MCF 10A (cell line): Measurements from ENCODE around the gene CIB4. TPM values are rescaled to one million over a fixed set of nuclear protein-coding genes. Genes with fewer than 3 reads are reported as not detected.

ENCODE experiments used
- BruUV-seq: library from RNA; stranded (reverse); fragments of 400-500 nt; replicated peaks from 2 replicates; lab custom pipeline; 2021; lab: Mats Ljungman, UMichigan
- CTCF ChIA-PET: fragments of 300-600 bp; sonication (Branson Sonifier 250); formaldehyde crosslinking; extraction: SDS; loops from one replicate; lab custom pipeline; 2021; ENCODE audit warnings: antibody characterized with exemption, inconsistent platforms; lab: Yijun Ruan, JAX
- POLR2A ChIA-PET: fragments of 300-600, 350-650 bp; sonication (Branson Sonifier 250); formaldehyde crosslinking; extraction: SDS; loops from one replicate; lab custom pipeline; 2020; ENCODE audit warnings: antibody characterized with exemption, inconsistent platforms; lab: Yijun Ruan, JAX
- DNase-seq: peaks from one replicate; pipeline ENCODE4 v3.0.0-alpha.2; 2018; ENCODE audit not compliant: unreplicated experiment
- H3K27ac Mint-ChIP-seq: one replicate; pipeline ENCODE4 v1.8.0; 2022; ENCODE audit warnings: mild to moderate bottlenecking, low read depth, mixed read lengths; ENCODE audit not compliant: unreplicated experiment
- H3K27me3 Mint-ChIP-seq: one replicate; pipeline ENCODE4 v1.8.0; 2022; ENCODE audit warnings: mixed read lengths; ENCODE audit not compliant: insufficient read depth, unreplicated experiment
- H3K36me3 Mint-ChIP-seq: one replicate; pipeline ENCODE4 v1.8.0; 2022; ENCODE audit warnings: mild to moderate bottlenecking, moderate library complexity, mixed read lengths; ENCODE audit not compliant: insufficient read depth, unreplicated experiment
- H3K4me1 Mint-ChIP-seq: one replicate; pipeline ENCODE4 v1.8.0; 2022; ENCODE audit warnings: mixed read lengths; ENCODE audit not compliant: insufficient read depth, unreplicated experiment
- H3K4me3 Mint-ChIP-seq: one replicate; pipeline ENCODE4 v1.8.0; 2022; ENCODE audit warnings: mild to moderate bottlenecking, moderate library complexity, mixed read lengths; ENCODE audit not compliant: unreplicated experiment
- H3K9me3 Mint-ChIP-seq: one replicate; pipeline ENCODE4 v1.8.0; 2022; ENCODE audit warnings: mixed read lengths; ENCODE audit not compliant: unreplicated experiment
- intact Hi-C: fragments of 100-400 bp; cut with micrococcal nuclease; formaldehyde crosslinking; loops from 2 replicates; pipeline ENCODE4 v1.14.1; 2022
- total RNA-seq: library from RNA; stranded (reverse); gene quantifications from 2 replicates; pipeline ENCODE4 v1.2.3, GENCODE V29; 2022
- TF ChIP-seq, protein P1 (sequence below): fragments of 200-600 bp; IDR thresholded peaks from one replicate; pipeline ENCODE4 v1.8.0; 2022; ENCODE audit warnings: antibody characterized with exemption, mild to moderate bottlenecking; ENCODE audit not compliant: unreplicated experiment

The CIB4 gene
- total RNA-seq, 1 experiment from 2014 or later = not detected

DNA sequence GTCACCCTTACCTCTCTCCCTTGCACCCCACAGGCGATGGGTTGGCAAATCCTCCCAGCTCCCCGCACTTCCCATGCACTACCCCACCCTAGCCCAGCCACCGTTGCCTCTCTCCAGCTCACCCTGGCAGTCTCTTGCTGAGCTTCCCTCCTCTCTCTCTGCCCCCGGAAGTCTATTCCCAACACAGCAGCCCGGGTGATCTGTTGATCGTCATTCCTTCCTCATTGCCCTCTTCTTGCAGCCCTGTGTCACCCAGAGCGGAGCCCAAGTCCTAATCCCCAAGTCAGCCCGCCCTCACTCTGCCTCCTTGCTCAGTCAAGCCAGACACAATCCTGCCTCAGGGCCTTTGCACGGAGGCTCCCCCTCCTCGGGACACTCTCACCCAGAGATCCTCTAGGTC, 55.2 kb downstream of the CIB4 start:
- no peaks in the 10 kb centered on the region for H3K36me3 Mint-ChIP-seq
- intact Hi-C loops = no loop called here
- TF ChIP-seq, protein P1, sequence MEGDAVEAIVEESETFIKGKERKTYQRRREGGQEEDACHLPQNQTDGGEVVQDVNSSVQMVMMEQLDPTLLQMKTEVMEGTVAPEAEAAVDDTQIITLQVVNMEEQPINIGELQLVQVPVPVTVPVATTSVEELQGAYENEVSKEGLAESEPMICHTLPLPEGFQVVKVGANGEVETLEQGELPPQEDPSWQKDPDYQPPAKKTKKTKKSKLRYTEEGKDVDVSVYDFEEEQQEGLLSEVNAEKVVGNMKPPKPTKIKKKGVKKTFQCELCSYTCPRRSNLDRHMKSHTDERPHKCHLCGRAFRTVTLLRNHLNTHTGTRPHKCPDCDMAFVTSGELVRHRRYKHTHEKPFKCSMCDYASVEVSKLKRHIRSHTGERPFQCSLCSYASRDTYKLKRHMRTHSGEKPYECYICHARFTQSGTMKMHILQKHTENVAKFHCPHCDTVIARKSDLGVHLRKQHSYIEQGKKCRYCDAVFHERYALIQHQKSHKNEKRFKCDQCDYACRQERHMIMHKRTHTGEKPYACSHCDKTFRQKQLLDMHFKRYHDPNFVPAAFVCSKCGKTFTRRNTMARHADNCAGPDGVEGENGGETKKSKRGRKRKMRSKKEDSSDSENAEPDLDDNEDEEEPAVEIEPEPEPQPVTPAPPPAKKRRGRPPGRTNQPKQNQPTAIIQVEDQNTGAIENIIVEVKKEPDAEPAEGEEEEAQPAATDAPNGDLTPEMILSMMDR = no peak
- H3K4me1 Mint-ChIP-seq = no peaks in the 10 kb centered on the region
- no peaks in the 10 kb centered on the region for H3K9me3 Mint-ChIP-seq
- no peak overlapping the region for H3K4me3 Mint-ChIP-seq
- no peak for DNase-seq
- no peak overlapping the region for H3K27ac Mint-ChIP-seq
- peaks cover 70% of the 10 kb centered on the region for H3K27me3 Mint-ChIP-seq
- ChIA-PET POLR2A (interaction anchor here (1.0 kb wide), 1 partner anchor 11 kb away, joined by 3 read pairs; no protein-coding TSS in a partner anchor), CTCF (interaction anchor here (0.6 to 6.2 kb wide), 3 partner anchors 8 to 158 kb away, joined by 3 to 47 read pairs (median 4); no protein-coding TSS in a partner anchor)
- BruUV-seq = no TSS peak

DNA sequence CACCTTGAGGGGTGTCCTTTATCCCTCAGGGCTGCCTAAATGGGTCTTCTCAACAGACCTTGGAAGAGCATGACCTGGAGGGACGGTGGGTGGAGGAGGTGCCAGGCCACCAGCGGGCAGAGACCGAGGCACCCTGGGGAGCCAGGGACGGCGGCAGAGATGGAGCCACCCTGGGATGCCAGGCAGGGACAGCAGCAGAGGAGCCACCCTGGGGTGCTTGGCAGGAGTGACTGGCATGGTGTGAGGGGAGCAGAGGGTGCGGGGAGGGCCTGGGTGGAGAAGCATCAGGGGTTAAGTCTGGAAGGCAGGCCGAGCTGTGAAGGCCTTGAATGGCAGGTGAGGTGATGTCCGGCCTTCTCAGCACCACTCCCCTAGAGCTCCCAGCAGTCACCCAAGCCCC, 56.1 kb downstream of the CIB4 start:
- POLR2A ChIA-PET = no interaction called here
- BruUV-seq = no TSS peak
- DNase-seq = no peak
- CTCF ChIA-PET = interaction anchor here (1.4 to 6.2 kb wide), 2 partner anchors 7 to 130 kb away, joined by 3 to 47 read pairs; no protein-coding TSS in a partner anchor
- intact Hi-C loops = no loop called here
- Mint-ChIP-seq H3K27ac (no peak overlapping the region), H3K4me3 (no peak overlapping the region), H3K9me3 (no peaks in the 10 kb centered on the region), H3K27me3 (peaks cover 65% of the 10 kb centered on the region), H3K4me1 (no peaks in the 10 kb centered on the region), H3K36me3 (no peaks in the 10 kb centered on the region)
- TF ChIP-seq, protein P1 = no peak

DNA sequence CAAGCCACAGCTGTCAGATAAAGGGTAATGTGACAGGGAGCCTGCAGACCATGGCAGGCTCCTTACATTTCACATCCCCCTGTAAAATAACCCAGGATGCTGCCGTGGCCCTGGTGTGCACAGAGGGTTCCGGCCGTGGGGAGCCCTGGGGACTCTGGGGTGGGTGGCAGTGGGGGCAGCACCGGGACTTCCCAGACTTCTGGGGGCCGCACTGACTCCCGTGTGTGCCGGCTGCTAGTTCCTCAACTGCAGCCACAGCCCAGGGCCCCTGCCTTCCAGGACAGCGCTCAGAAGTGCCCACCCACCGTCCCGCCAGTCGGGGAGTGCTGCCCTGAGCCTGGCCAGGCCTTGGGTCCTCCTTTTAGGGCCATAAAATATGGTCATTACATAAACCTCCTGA, 56.5 kb downstream of the CIB4 start:
- intact Hi-C loops = no loop called here
- no peaks in the 10 kb centered on the region for H3K36me3 Mint-ChIP-seq
- ChIA-PET CTCF (interaction anchor here (1.4 kb wide), 1 partner anchor 130 kb away, joined by 3 read pairs; no protein-coding TSS in a partner anchor), POLR2A (no interaction called here)
- H3K4me1 Mint-ChIP-seq = no peaks in the 10 kb centered on the region
- BruUV-seq = no TSS peak
- peaks cover 65% of the 10 kb centered on the region for H3K27me3 Mint-ChIP-seq
- no peak for DNase-seq
- H3K9me3 Mint-ChIP-seq = no peaks in the 10 kb centered on the region
- TF ChIP-seq, protein P1 = no peak
- no peak overlapping the region for H3K27ac Mint-ChIP-seq
- H3K4me3 Mint-ChIP-seq = no peak overlapping the region

DNA sequence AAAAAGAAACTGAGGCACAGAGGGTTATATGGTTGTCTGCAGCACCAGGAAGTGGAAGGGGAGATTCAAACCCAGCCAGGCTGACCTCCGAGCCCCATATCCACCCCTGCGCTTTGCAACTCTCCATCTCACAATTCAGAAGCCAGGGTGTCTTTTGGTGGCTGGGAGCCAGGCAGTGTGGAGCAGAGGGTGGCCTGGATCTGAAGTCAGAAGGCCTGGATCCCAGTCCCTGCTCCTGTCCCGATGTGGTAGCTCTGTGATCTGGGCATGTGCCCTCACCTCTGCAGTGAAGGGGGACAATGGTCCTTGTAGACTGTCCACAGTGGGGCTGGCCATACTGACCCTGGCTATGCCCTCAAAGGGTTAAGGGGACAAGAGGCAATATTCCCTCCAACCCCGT, 57.0 kb downstream of the CIB4 start:
- CTCF ChIA-PET = no interaction called here
- H3K4me3 Mint-ChIP-seq = no peak overlapping the region
- no peaks in the 10 kb centered on the region for H3K36me3 Mint-ChIP-seq
- H3K27me3 Mint-ChIP-seq = peaks cover 65% of the 10 kb centered on the region
- no peaks in the 10 kb centered on the region for H3K4me1 Mint-ChIP-seq
- DNase-seq = no peak
- intact Hi-C loops = no loop called here
- BruUV-seq = no TSS peak
- TF ChIP-seq, protein P1 = no peak
- POLR2A ChIA-PET = no interaction called here
- H3K9me3 Mint-ChIP-seq = no peaks in the 10 kb centered on the region
- no peak overlapping the region for H3K27ac Mint-ChIP-seq
